ENCODE data around the gene PCP4L1.

PCP4L1 gene

DNA sequence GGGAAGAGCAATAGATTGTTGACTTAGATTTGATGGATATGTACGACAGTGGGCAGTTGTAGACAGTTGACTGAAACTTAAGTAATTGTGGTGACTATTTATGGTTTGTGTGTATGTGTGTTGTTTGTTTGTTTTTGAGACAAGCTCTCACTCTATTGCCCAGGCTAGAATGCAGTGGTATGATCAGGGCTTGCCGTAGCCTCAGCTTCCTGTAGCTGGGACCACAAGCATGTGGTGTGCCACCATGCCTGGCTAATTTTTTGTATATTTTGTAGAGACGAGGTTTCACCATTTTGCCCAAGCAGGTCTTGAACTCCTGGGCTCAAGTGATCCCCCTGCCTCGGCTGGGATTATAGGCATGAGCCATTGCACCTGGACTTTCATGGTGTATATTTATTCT is 65.5 kb downstream of the PCP4L1 start:
- DNase-seq: no peak

GRCh38 chr1:161330346-161330745 is 71.8 kb downstream of the PCP4L1 start:
- DNase-seq: no peak

DNA sequence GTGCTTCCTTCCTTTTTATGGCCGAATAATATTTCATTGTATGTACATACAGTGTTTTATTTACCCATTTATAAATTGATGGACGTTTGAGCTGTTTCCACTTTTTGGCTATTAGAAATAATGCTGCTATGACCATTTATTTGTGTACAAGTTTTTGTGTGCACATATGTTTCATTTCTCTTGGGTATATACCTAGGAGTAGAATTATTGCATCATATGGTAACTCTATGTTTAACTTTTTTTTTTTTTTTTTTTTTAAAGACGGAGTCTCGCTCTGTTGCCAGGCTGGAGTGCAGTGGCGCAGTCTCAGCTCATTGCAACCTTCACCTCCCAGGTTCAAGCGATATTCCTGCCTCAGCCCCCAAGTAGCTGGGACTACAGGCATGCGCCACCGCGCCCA is 74.6 kb downstream of the PCP4L1 start:
- no peak for DNase-seq
